DMS79 treated with DMSO at 0.1 percent for 48 hours (cell line): ENCODE results near the gene VMAC.
A peak's percentile ranks its signal among the peaks of the same experiment; 100 is the strongest.
"Not testable (repeated sequence)": the region's sequence is repeated elsewhere in the genome, so short reads cannot be mapped to it uniquely, and the experiment has no call there.

Experiments
- DNase-seq: peaks from one replicate; lab custom pipeline; 2025; lab: John Stamatoyannopoulos, UW

VMAC gene, protein sequence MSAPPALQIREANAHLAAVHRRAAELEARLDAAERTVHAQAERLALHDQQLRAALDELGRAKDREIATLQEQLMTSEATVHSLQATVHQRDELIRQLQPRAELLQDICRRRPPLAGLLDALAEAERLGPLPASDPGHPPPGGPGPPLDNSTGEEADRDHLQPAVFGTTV

DNA sequence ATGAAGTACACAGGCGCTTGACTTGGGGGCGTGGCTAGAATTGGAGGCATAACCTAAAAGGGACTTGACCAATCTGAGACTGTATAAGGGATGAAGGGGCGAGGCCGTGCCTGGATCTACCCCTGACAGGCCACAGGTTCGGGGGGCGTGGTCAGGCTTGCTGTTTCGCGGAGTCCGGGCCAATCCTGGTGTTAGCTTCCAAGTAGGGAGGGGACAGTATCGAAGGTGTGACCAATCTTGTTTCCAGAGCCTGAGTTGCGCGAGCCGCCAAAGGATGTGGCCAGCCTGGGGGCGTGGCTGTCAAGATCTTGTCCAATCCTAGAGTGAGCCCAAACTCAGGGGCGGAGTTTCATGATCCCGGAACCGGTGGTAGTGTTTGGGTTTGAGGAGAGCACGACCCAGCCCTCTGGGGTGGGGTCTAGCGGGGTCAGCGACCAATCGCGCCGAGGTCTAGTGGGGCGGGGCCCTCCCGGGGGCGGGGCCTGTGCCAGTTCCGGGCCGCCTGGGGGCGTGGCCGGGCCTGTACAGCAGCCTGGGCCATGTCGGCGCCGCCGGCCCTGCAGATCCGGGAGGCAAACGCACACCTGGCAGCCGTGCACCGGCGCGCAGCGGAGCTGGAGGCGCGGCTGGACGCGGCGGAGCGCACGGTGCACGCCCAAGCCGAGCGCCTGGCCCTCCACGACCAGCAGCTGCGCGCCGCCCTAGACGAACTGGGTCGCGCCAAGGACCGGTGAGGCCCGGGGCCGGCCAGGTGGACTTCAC is at the start of gene VMAC:
TSS of gene VMAC (plus strand) at position 521 of the 762 bp plus-strand sequence. CDS start at position 540, 19 bp downstream.
- peak; percentile 99 for DNase-seq

DNA sequence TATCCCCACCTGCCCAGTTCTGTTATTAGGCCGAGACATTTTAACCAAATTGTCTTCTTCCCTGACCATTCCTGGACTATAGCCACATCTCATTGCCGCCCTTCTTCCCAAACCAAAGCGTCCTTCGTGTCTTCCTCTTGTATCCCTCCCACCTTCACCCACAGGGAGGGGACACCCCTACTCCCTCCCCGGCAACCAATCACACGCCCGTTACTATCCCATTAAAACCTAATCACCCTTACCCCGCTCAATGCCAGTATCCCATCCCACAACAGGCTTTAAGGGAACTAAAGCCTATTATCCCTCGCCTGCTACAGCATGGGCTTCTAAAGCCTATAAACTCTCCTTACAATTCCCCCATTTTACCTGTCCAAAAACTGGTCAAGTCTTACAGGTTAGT is 49.5 kb upstream of the VMAC start:
- DNase-seq = not testable (repeated sequence)

DNA sequence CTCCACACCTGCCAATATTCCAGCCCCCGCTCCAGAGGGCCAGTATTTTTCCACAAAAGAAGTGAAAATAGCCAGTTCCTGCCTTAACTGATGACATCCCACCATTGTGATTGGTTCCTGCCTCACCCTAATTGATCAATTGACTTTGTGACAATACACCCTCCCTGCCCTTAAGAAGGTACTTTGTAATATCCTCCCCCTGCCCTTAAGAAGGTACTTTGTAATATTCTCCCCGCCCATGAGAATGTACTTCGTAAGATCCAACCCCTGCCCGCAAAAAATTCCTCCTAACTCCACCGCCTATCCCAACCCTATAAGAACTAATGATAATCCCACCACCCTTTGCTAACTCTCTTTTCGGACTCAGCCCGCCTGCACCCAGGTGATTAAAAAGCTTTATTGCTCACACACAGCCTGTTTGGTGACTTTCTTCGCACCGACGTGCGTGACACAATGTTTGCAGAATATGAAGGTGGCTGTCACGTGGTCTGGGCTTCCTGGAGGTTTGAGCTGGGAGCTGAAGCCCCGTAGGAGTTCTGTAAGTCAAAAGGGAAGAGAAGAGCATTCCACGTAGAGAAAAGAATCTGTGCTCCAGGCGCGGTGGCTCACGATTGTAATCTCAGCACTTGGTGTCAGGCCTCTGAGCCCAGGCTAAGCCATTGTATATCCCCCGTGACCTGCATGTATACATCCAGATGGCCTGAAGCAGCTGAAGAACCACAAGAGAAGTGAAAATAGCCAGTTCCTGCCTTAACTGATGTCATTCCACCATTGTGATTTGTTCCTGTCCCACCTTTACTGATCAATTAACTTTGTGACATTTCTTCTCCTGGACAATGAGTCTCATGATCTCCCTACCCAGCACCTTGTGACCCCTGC is 47.2 kb upstream of the VMAC start:
- no peak for DNase-seq

DNA sequence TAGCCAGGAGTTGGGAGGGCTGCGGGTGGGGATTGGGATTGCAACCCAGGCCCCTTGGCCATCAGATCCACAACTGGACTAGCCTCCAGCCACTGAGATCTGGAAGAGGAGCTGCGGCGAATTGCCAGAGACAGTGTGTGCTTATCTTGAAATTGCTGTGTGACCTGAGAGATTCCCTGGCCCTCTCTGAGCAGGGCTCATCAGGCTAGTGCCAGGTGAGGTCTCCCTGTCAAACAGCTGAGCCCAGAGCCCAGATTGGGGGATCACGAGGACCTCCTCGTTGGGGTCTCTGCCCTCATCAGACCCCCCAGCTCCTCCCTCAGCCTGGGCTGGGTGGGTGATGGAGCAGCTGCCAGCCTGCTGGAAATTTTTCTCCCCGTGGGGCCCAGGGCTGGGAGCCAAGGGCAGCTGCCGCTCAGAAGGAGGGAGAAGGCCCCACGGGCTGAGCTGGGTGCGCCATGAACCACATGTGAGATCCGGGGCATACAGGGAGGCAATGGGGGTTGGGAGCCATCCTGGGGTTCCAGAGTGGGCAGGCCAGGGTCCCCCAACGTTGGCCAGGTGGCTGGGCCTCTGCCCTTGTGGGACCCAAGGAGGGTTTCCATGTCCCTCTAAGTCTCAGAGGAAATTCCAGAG is 41.5 kb upstream of the VMAC start:
- no peak for DNase-seq

DNA sequence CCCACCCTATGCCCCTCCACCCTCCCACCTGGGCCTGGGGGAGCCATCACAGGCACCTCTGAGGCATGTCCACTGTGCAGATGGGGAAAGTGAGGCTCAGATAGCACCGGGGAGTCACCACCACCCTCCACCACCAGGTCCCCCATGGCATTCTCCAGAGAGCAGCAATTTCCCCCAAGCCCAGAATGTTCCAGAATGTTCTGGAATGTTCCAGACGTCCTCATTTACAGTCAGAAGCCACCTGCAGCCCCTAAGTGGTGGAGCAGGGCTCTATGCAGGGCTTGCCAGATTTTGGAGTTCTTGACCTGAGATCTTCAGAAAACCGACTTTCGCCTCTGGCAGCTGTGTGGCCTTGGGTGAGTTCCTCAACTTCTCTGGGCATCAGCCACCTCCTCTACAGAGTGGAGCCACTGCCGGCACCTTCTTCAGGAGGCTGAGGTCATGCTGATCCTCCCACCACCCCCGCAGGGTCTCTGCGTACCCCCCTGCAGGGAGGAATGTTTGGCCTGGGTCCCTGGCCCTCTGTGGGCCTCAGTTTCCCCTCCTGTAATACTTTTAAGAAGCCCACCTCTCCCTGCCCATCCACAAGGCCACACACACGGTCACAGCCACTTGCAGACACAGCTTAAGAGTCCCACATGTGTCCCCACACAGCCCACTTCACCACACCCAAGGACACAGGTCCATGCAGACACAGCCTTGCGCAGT is 40.5 kb upstream of the VMAC start:
- DNase-seq = no peak

DNA sequence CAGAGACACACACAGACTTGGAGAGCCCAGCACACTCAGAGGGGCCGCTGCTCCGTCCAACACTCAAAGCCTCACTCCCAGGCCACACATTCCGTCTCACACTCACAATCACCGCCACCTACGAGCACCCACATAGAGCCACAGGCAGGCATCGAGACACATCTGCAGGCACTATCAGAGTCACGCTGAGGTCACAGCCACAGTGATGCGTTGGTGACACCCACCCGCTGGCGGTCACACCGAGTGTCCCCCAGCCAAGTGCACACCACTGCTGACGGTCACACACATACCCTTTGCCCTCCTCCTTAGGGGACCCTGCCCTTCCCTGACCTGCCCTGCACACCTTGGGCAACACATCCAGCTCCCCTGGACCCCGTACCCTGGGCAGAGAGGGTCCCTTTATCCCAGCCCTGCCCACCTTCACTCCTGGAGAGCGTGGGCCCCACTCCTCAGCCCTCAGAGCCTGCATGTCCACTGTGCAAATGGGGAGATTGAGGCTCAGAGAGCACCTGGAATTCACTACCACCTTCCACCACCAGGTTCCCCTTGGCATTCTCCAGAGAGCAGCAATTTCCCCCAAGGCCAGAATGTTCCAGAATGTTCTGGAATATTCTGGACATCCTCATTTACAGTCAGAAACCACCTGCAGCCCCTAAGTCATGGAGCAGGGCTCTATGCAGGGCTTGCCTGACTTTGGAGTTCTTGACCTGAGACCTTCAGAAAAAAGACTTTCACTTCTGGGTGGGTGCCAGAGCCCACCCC is 39.8 kb upstream of the VMAC start:
- no peak for DNase-seq

DNA sequence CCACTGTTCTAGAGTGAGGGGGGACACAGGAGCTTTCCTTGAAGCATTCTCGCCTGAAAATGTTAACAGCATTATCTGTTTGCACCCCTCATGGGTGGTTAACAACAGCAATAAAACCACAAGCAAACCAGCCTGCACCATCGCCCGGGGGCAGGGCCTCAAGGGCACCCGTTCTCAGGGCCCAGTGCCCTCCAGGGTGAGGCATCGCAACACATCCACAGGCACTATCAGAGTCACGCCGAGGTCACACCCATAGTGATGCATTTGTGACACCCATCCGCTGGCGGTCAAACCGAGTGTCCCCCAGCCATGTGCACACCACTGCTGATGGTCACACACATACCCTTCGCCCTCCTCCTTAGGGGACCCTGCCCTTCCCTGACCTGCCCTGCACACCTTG is 38.9 kb upstream of the VMAC start:
- DNase-seq = no peak

DNA sequence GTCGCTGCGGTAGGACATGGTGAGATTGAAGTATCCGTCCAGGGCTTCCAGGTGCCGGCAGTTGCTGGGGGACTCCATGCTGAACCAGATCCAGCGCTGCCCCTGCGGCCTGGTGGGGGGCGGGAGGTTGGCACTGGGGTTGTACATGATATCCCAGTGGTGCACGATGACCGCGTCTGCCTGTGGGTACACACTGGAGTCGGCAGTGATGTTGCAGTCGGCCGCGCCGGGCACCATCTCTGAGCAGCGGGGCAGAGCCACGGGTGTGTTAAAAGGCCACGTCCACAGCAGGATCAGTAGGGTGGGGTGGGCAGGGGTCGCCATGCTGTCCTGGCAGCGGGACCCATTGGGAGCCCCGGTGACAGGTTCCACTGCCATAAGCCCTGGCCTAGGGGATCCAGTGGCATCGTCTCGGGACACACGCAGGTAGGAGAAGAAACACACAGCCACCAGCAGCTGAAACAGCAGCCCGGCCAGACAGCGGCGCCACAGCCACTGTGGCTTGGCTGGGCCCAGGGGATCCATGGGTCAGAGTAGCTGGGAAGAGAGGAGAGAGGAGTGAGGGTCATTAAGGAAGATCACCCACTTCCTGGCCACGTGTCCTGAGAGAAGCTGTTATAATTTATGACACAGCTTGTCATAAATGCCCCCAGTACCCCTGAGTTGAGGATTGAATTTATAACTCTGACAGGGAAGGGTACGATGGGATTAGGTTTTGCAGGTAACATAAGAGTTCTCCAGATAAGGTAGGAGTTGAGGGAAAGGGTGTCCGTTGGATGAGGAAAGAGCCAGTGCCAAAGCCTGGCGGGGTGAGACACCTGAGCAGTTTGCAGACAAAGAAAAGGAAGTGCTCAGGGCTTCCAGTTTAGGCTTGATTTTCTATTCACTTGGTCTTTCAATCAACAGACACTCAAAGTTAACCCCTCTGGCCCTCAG is 37.2 kb upstream of the VMAC start:
- no peak for DNase-seq

DNA sequence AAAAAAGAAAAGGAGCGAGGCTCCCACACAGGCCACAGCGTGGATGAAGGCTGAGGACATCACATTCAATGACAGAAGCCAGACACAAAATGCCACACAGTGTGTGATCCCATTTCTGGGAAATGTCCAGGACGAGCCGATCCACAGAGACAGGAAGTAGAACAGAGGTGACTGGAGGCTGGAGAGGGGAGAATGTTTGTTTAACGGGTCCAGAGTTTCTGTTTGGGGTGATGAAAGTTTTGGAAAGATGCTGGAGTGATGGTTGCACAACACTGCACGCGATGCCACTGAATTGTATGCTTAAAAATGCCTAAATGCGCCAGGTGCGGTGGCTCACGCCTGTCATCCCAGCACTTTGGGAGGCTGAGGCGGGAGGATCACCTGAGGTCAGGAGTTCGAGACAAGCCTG is 33.7 kb upstream of the VMAC start:
- DNase-seq = no peak

DNA sequence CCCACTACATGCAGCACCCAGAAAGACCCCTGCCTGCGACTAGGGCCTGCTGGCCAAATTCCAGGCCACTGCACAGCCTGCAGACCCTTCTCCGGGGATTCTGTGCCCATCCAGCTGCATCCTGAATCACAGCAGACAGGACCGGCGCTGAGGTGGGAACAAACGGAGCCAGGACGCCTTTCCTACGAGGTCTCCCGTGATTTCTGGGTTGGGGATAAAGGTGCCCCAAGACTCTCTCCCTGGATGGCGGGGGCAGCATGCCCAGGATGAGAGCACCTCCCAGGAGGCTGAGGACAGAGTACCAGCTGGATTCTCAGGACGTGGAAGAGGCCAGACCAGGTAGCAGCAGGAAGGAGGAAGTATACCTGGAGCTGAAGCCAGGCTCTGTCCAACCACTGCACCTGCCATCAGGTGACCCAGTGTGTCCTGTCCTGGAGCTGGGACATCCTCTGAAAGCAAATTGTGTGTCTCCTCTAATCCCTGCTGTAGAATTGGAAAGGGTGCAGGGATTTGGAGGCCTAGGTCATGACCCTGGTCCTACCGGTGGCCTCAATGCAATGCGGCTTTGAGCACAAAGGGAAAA is 31.0 kb upstream of the VMAC start:
- DNase-seq = no peak

DNA sequence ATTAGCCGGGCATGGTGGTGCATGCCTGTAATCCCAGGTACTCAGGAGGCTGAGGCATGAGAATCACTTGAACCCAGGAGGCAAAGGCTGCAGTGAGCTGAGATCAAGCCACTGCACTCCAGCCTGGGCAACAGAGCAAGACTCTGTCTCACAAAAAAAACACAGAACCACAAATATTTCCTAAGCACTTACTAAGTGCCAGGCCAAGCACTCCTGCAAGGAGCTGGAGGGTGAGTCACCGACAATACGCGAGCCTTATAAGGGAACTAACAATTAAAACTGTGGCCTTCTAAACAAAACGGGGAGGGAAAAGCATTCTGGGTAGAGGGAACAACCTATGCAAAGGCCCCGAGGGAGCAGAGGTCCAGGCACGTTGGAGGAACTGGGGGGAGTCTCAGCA is 30.2 kb upstream of the VMAC start:
- DNase-seq = not testable (repeated sequence)

DNA sequence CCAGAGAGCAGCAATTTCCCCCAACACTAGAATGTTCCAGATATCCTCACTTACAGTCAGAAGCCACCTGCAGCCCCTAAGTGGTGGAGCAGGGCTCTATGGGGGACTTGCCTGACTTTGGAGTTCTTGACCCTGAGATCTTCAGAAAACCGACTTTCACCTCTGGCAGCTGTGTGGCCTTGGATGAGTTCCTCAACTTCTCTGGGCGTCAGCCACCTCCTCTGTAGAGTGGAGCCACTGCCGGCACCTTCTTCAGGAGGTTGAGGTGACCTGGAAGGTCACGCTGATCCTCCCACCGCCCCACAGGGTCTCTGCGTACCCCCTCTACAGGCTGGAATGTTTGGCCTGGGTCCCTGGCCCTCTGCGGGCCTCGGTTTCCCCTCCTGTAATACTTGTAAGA is 27.2 kb upstream of the VMAC start:
- no peak for DNase-seq

DNA sequence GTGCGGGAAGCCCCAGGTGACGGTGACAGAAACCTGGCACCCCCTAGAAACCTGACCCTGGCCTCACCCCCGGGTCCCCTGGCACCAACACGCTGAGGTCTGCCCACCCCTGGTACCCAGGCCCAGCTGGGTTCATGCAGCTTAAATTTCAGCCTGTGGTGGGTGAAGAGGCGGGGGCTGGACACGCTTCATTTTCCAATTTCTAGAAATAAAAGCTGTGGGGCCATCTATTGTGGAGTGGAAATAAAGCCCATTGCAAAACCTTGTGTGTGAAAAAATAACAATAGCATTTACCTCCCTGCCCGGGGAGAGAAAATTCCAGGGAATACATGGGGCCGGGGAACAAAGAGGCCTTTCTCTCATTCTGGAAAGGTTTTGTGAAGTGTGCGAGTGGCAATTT is 26.8 kb upstream of the VMAC start:
- DNase-seq = no peak

DNA sequence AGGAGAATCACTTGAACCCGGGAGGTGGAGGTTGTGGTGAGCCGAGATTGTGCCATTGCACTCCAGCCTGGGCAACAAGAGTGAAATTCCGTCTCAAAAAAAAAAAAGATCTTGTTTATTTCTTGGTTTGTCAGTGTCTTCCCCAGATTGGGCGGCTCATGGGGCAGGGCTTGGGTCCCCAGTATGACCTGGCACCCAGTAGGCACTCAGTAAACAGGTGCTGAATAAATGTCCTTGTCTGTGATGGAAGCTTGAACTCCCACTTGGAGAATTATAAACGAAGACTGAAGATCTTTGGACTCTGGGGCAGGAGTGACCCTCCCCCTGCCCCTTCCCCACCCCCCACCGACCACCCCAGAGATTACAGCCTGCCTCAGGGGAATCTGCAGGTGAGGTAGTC is 24.5 kb upstream of the VMAC start:
- DNase-seq = no peak

DNA sequence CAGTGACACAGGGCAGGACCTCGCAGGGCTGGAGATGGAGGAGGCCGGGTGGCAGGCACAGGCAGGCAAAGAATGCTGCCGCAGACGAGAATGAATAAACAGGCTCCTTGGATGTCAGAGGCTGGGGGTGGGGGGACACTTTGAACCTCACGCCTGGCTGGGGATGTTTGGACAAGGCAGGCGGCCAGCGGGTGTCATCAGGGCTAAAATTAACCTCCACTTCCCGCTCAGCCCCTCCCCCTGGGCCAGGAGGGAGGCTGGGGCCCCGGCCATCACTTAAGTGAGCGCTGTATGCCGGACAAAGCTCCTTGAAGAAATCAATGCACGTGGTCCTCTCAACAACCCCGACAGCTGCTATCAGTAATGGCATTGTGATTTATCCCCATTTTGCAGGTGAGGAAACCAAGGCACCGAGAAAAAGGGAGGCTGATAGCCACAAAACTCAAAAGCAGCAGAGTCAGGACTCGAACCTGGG is 24.0 kb upstream of the VMAC start:
- DNase-seq = no peak

DNA sequence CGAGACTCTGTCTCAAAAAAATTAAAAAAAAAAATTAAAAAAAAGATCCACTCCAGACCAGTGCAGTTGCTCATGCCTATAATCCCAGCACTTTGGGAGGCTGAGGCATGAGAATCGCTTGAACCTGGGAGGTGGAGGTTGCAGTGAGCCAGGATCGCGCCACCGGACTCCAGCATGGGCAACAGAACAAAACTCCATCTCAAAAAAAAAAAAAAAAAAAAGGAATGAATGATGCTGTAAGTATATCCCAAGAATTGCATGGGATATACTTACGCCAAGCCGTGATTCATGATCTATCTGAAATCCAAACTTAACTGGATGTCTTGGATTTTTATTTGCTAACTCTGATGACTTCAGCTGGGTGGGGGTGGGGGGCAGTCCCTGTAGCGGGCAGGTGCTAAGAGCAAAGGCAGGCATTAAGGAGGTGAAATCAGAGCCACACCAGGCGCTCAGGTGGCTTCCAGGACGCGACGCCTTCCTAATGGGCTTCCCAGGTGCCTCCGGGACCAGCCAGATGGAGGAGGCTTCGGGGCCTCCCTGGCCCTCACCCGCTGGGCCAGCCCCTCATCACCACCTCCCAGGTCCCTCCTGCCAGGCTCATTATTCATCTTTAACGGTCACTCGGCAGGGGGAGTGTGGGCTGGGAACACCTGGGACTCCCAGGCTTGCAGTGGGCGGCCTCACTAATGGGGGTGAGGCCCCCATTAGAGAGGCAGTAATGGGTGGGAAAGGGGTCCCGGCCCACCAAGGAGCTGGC is 23.0 kb upstream of the VMAC start:
- DNase-seq = peak; percentile 23

DNA sequence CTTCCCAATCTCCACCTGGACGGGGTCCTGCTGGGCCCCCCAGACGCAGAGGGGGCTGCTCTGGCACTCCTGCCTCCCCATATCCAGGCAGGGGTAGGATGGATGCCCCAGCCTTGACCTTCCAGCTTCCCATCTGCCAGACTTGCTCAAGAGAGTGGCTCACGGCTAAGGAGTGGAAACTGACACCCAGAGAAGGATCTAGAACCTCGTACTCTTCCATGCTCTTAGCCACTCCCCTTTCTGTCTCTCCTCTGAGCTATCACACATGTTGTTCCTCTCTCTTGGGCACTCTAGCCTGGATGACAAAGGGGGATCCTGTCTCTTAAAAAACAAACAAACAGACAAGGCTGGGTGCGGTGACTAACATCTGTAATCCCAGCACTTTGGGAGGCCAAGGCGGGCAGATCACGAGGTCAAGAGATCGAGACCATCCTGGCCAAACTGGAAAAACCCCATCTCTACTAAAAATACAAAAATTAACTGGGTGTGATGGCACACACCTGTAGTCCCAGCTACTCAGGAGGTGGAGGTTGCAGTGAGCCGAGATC is 22.2 kb upstream of the VMAC start:
- no peak for DNase-seq

DNA sequence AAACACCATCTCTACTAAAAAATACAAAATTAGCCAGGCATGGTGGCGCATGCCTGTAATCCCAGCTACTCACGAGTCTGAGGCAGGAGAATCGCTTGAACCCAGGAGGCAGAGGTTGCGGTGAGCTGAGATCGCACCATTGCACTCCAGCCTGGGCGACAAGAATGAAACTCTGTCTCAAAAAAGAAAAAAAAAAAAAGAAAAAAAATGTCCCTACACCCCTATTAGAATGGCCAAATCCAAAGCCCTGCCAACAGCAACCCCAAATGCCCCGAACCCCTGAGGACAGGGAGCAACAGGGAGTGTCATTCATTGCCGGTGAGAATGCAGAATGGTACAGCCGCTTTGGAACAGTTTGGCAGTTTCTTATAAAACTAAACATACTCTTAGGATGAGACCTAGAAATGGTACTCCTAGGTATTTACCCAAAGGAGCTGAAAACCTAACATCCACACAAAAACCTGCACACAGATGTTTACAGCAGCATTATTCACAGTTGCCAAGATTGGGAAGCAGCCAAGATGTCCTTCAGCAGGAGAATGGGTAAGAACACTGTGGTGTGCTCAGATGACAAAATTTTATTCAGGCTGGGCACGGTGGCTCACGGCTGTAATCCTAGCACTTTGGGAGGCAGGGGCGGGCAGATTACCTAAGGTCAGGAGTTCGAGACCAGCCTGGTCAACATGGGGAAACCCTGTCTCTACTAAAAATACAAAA is 21.4 kb upstream of the VMAC start:
- peak; percentile 3 for DNase-seq
